ENCODE data around the gene ZNF438.

DNA sequence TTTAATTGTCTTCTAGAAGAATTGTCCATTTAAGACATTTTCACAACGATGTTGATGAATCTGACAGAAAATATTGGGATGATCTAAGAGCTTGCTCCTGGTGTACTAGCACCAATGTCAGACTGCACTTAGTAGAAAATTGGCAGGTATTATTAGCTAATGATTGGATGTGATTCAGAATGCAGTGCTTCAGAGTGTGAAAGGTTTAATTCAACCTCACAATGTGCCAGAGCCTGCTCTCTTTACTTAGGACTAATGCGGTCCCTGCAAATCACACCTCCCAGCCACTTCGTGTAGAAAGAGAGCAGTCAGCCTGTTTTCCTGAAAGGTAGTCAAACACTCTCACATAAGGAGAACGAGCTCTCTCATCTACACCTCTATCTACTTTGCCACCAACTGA is 197.5 kb downstream of the ZNF438 start:
- TF ChIP-seq GATA2 (IDR thresholded peaks at IDR 0.05; ENCODE audit: low read depth, low read length) (no peak), GATA3 (IDR thresholded peaks at IDR 0.05; ENCODE audit: low read depth, low read length) (no peak)

Measured in SH-SY5Y (cell line).